ENCODE data around the gene FERD3L. TPM values are rescaled to one million over a fixed set of nuclear protein-coding genes. Genes with fewer than 3 reads are reported as not detected.

FERD3L gene
- total and polyA plus RNA-seq, 2 experiments from 2014 or later, result not detected

GRCh38 chr7:19177269-19177668 is 32.0 kb upstream of the FERD3L start:
- no peak overlapping the region for H3K27ac ChIP-seq
- 0 out of 2 replicates have a peak, but pooled peaks cover 3% of the 10 kb centered on the region for H3F3A ChIP-seq (ENCODE audit: insufficient read depth)
- H3K4me1 ChIP-seq (ENCODE audit: insufficient read depth), result no peaks in the 10 kb centered on the region
- H3K27me3 ChIP-seq (replicated peaks; ENCODE audit: insufficient read depth), result no peaks in the 10 kb centered on the region
- TF ChIP-seq EZH2phosphoT487 (IDR thresholded peaks at IDR 0.05; ENCODE audit: insufficient read depth, low read depth) (no peak), EZH2 (IDR thresholded peaks at IDR 0.05; ENCODE audit: insufficient read depth, poor library complexity, severe bottlenecking) (no peak)
- no peaks in the 10 kb centered on the region for H4K20me1 ChIP-seq (ENCODE audit: insufficient read depth)
- H3K4me2 ChIP-seq (ENCODE audit: unreplicated experiment), result no peak overlapping the region
- H3K9ac ChIP-seq, result no peak overlapping the region
- WGBS, 2 experiments (ENCODE audit: low coverage in 1 of 2, low lambda C conversion rate in 2 of 2, missing lambda C conversion rate in 2 of 2), result 21 to 22% methylated on average over 5 of the region's 5 CpGs
- H3K36me3 ChIP-seq (ENCODE audit: low read depth), result no peaks in the 10 kb centered on the region
- in situ Hi-C loops (cut with MboI), result no loop called here
- H3K9me2 ChIP-seq (ENCODE audit: insufficient read depth), result no peaks in the 10 kb centered on the region
- H3K4me3 ChIP-seq, result no peak overlapping the region
- no peaks in the 10 kb centered on the region for H3K79me2 ChIP-seq (ENCODE audit: insufficient read depth)
- no peak overlapping the region for H2AFZ ChIP-seq
- peak; percentile 33 for DNase-seq
- no peaks in the 10 kb centered on the region for H3K9me3 ChIP-seq (ENCODE audit: low read depth)

GRCh38 chr7:19175241-19175640 is 30.0 kb upstream of the FERD3L start:
- H3K9ac ChIP-seq, result no peak overlapping the region
- 0 out of 2 replicates have a peak, but pooled peaks cover 3% of the 10 kb centered on the region for H3F3A ChIP-seq (ENCODE audit: insufficient read depth)
- DNase-seq, result no peak
- H3K36me3 ChIP-seq (ENCODE audit: low read depth), result no peaks in the 10 kb centered on the region
- no peak overlapping the region for H3K4me2 ChIP-seq (ENCODE audit: unreplicated experiment)
- in situ Hi-C loops (cut with MboI), result no loop called here
- WGBS, 2 experiments (ENCODE audit: low coverage in 1 of 2, low lambda C conversion rate in 2 of 2, missing lambda C conversion rate in 2 of 2), result 48 to 53% methylated on average over 3 of the region's 3 CpGs
- H3K4me1 ChIP-seq (ENCODE audit: insufficient read depth), result no peaks in the 10 kb centered on the region
- H2AFZ ChIP-seq, result no peak overlapping the region
- H3K9me2 ChIP-seq (ENCODE audit: insufficient read depth), result no peaks in the 10 kb centered on the region
- H3K79me2 ChIP-seq (ENCODE audit: insufficient read depth), result no peaks in the 10 kb centered on the region
- H3K9me3 ChIP-seq (ENCODE audit: low read depth), result no peaks in the 10 kb centered on the region
- no peaks in the 10 kb centered on the region for H4K20me1 ChIP-seq (ENCODE audit: insufficient read depth)
- H3K27ac ChIP-seq, result no peak overlapping the region
- TF ChIP-seq EZH2 (IDR thresholded peaks at IDR 0.05; ENCODE audit: insufficient read depth, poor library complexity, severe bottlenecking) (no peak), EZH2phosphoT487 (IDR thresholded peaks at IDR 0.05; ENCODE audit: insufficient read depth, low read depth) (no peak)
- H3K27me3 ChIP-seq (replicated peaks; ENCODE audit: insufficient read depth), result no peaks in the 10 kb centered on the region
- H3K4me3 ChIP-seq, result no peak overlapping the region

DNA sequence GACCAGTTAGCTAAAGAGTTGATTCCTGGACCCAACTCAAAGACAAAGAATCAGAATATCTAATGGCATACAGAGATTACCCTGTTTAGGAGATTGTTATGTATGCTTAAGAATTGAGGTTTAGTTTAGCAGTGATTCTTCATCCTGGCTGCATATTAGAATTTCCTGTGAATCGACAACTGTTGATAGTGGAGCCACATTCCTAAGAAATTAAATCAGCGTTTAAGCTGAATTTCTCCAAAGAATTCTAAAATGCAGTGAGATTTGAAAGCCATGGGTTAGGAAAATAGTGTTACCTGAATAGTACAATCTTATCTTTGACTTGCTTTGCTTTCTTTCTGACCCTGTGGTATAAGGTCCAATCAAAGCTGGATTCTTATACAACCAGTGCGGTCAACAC is 16.4 kb upstream of the FERD3L start:
- Histone ChIP-seq H3K27me3 (replicated peaks; ENCODE audit: insufficient read depth) (no peaks in the 10 kb centered on the region), H4K20me1 (ENCODE audit: insufficient read depth) (no peaks in the 10 kb centered on the region), H3K27ac (no peak overlapping the region), H3K9me3 (ENCODE audit: low read depth) (no peaks in the 10 kb centered on the region), H3K4me1 (ENCODE audit: insufficient read depth) (0 out of 2 replicates have a peak, but pooled peaks cover 6% of the 10 kb centered on the region), H3K9me2 (ENCODE audit: insufficient read depth) (no peaks in the 10 kb centered on the region), H3K4me3 (no peak overlapping the region), H3F3A (ENCODE audit: insufficient read depth) (no peaks in the 10 kb centered on the region), H3K9ac (no peak overlapping the region), H3K4me2 (ENCODE audit: unreplicated experiment) (no peak overlapping the region), H3K79me2 (ENCODE audit: insufficient read depth) (no peaks in the 10 kb centered on the region), H2AFZ (no peak overlapping the region), H3K36me3 (ENCODE audit: low read depth) (no peaks in the 10 kb centered on the region)
- TF ChIP-seq EZH2 (IDR thresholded peaks at IDR 0.05; ENCODE audit: insufficient read depth, poor library complexity, severe bottlenecking) (no peak), EZH2phosphoT487 (IDR thresholded peaks at IDR 0.05; ENCODE audit: insufficient read depth, low read depth) (no peak)
- WGBS, 2 experiments (ENCODE audit: low coverage in 1 of 2, low lambda C conversion rate in 2 of 2, missing lambda C conversion rate in 2 of 2), result 56 to 65% methylated on average over 3 of the region's 3 CpGs
- in situ Hi-C loops (cut with MboI), result no loop called here
- peak; percentile 11 for DNase-seq

DNA sequence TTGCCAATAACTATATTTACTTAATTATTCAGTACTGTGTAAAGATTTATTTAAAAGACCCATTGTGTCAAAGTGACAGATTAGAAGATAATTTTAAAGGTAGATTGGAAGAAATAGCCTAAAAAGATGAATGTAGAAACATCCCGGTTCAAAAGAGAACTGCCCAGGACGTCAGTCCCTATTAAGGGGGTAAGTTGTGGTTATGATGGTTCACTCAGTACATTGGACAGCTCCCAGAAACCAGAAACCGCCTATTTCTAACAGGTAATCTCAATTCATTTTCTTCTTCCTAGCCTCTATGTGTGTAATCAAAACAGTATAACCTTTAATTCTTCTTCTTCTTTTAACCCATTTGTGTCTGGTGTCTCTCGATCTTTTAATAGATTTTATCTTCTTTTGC is 1.5 kb upstream of the FERD3L start:
- Histone ChIP-seq H3K79me2 (ENCODE audit: insufficient read depth) (no peaks in the 10 kb centered on the region), H3K4me3 (no peak overlapping the region), H4K20me1 (ENCODE audit: insufficient read depth) (no peaks in the 10 kb centered on the region), H3K27me3 (replicated peaks; ENCODE audit: insufficient read depth) (no peaks in the 10 kb centered on the region), H2AFZ (no peak overlapping the region), H3K9me3 (ENCODE audit: low read depth) (no peaks in the 10 kb centered on the region), H3K9me2 (ENCODE audit: insufficient read depth) (no peaks in the 10 kb centered on the region; the same call in 1 of the 2 replicates), H3K4me1 (ENCODE audit: insufficient read depth) (no peaks in the 10 kb centered on the region), H3K36me3 (ENCODE audit: low read depth) (no peaks in the 10 kb centered on the region), H3F3A (ENCODE audit: insufficient read depth) (no peaks in the 10 kb centered on the region), H3K4me2 (ENCODE audit: unreplicated experiment) (no peak overlapping the region), H3K27ac (no peak overlapping the region), H3K9ac (no peak overlapping the region)
- in situ Hi-C loops (cut with MboI), result no loop called here
- DNase-seq, result peak; percentile 37
- 22 to 33% methylated on average over 4 of the region's 4 CpGs for WGBS, 2 experiments (ENCODE audit: low coverage in 1 of 2, low lambda C conversion rate in 2 of 2, missing lambda C conversion rate in 2 of 2)
- TF ChIP-seq EZH2phosphoT487 (IDR thresholded peaks at IDR 0.05; ENCODE audit: insufficient read depth, low read depth) (no peak), EZH2 (IDR thresholded peaks at IDR 0.05; ENCODE audit: insufficient read depth, poor library complexity, severe bottlenecking) (no peak)

Data from GM23248 (cell line).